Measurements from ENCODE around the gene UNC13A.
A peak's percentile ranks its signal among the peaks of the same experiment; 100 is the strongest.

UNC13A gene

GRCh38 chr19:17581211-17581874 lies 106.8 kb downstream of the UNC13A start:
- H3K27ac ChIP-seq = no peak overlapping the region
- in situ Hi-C loops (cut with HindIII; ENCODE audit: low pct_ligation_motif_present, low sequenced_read_pairs) = no loop called here
- no peak overlapping the region for H3K4me3 ChIP-seq (ENCODE audit: low read depth, low read length)
- H3K27me3 ChIP-seq (replicated peaks) = no peaks in the 10 kb centered on the region
- DNase-seq = no peak
- H3K36me3 ChIP-seq (replicated peaks) = peaks cover 54% of the 10 kb centered on the region
- TF ChIP-seq CTCF (IDR thresholded peaks at IDR 0.05; ENCODE audit: low read depth, low read length, missing control alignments) = no peak

- TF ChIP-seq CTCF (IDR thresholded peaks at IDR 0.05; ENCODE audit: low read depth, low read length, missing control alignments) = peak; percentile 35
- Histone ChIP-seq H3K27ac (no peak overlapping the region), H3K4me3 (ENCODE audit: low read depth, low read length) (no peak overlapping the region), H3K36me3 (replicated peaks) (peaks cover 60% of the 10 kb centered on the region), H3K27me3 (replicated peaks) (no peaks in the 10 kb centered on the region)
- DNase-seq = no peak
- in situ Hi-C loops (cut with HindIII; ENCODE audit: low pct_ligation_motif_present, low sequenced_read_pairs) = no loop called here
These were observed 107.5 kb downstream of the UNC13A start for GRCh38 chr19:17580470-17581144.

GRCh38 chr19:17579661-17580244 lies 108.4 kb downstream of the UNC13A start:
- in situ Hi-C loops (cut with HindIII; ENCODE audit: low pct_ligation_motif_present, low sequenced_read_pairs) = no loop called here
- peak; percentile 40 for DNase-seq
- no peak overlapping the region for H3K27ac ChIP-seq
- TF ChIP-seq CTCF (IDR thresholded peaks at IDR 0.05; ENCODE audit: low read depth, low read length, missing control alignments) = no peak
- no peak overlapping the region for H3K4me3 ChIP-seq (ENCODE audit: low read depth, low read length)
- H3K36me3 ChIP-seq (replicated peaks) = peaks cover 67% of the 10 kb centered on the region
- H3K27me3 ChIP-seq (replicated peaks) = no peaks in the 10 kb centered on the region

- H3K4me3 ChIP-seq (ENCODE audit: low read depth, low read length) = no peak overlapping the region
- in situ Hi-C loops (cut with HindIII; ENCODE audit: low pct_ligation_motif_present, low sequenced_read_pairs) = no loop called here
- H3K36me3 ChIP-seq (replicated peaks) = peaks cover 81% of the 10 kb centered on the region
- DNase-seq = no peak
- H3K27me3 ChIP-seq (replicated peaks) = no peaks in the 10 kb centered on the region
- TF ChIP-seq CTCF (IDR thresholded peaks at IDR 0.05; ENCODE audit: low read depth, low read length, missing control alignments) = no peak
- H3K27ac ChIP-seq = no peak overlapping the region
These were observed 110.6 kb downstream of the UNC13A start for GRCh38 chr19:17577457-17578097.

GRCh38 chr19:17576758-17577456 lies 111.2 kb downstream of the UNC13A start:
- H3K36me3 ChIP-seq (replicated peaks) = peaks cover 79% of the 10 kb centered on the region
- H3K4me3 ChIP-seq (ENCODE audit: low read depth, low read length) = no peak overlapping the region
- DNase-seq = no peak

More at GRCh38 chr19:17576758-17577456, 111.2 kb downstream of the UNC13A start:
- no peak overlapping the region for H3K27ac ChIP-seq
- H3K27me3 ChIP-seq (replicated peaks) = no peaks in the 10 kb centered on the region
- in situ Hi-C loops (cut with HindIII; ENCODE audit: low pct_ligation_motif_present, low sequenced_read_pairs) = no loop called here
- no peak for TF ChIP-seq CTCF (IDR thresholded peaks at IDR 0.05; ENCODE audit: low read depth, low read length, missing control alignments)
